Transverse colon (tissue), 4 donors: ENCODE results near the gene ZBTB45.

Source experiments
- EP300 ChIP-seq: sonication (generic); formaldehyde crosslinking; IDR thresholded peaks from one replicate; pipeline ENCODE4 v1.6.1; 2017; ENCODE audit warnings: antibody characterized with exemption, low read depth
- POLR2A ChIP-seq: fragments of 450-650 bp; IDR thresholded peaks from one replicate; pipeline ENCODE4 v1.6.1; 2016; ENCODE audit warnings: antibody characterized with exemption, mild to moderate bottlenecking, moderate library complexity
- POLR2AphosphoS5 ChIP-seq, 3 donors: sonication (generic); formaldehyde crosslinking; IDR thresholded peaks; one replicate each; pipeline ENCODE4 v1.6.1; 2016; ENCODE audit warnings: antibody characterized with exemption in 3 of 3
- TF ChIP-seq, protein P1 (sequence below), 5 experiments: fragments of 200-600 bp in 3 of 5; fragments of 450-650 bp in 2 of 5; sonication (generic) in 3 of 5; IDR thresholded peaks; 1 replicate in 2 of 5; 2 replicates in 3 of 5; pipeline ENCODE4 v1.5.1; 2016 to 2017; ENCODE audit warnings: antibody characterized with exemption in 5 of 5, inconsistent platforms in 3 of 5, mild to moderate bottlenecking in 2 of 5, moderate library complexity in 1 of 5

DNA sequence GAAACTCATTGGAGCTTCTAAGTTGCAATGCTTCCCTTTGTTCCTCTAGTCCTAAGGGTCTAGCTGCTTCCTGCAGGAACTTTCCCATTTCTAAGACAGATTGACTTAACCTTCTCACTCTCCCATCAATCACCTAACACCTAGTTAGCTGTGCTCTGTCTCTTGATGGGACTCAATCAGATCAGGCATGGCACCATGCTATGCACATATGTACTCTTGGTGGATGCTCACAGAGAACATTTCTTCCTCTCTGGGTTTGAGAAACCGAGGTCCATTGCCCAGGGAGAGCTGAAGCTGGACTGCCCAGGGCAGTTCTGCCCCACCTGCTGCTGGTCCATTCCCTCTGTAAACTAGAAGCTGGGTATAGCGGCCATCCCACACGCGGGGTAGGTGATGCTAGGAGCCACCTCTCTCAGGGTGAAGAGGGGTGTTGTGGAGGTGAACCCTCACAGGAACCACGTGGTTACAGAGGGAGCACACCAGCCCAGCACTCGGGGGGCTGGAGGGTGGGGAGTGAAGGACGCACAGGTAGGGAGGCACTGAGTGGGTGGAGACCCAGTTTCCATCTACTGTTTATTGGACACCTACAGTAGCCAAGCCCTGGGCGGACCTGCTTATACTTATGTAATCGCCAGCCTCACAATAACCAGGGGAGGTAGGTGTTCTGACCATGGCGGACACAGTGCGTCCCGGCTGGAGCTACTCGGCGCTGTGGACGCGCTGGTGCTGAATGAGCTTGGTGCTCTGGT lies 41.9 kb upstream of the ZBTB45 start:
- TF ChIP-seq, protein P1, sequence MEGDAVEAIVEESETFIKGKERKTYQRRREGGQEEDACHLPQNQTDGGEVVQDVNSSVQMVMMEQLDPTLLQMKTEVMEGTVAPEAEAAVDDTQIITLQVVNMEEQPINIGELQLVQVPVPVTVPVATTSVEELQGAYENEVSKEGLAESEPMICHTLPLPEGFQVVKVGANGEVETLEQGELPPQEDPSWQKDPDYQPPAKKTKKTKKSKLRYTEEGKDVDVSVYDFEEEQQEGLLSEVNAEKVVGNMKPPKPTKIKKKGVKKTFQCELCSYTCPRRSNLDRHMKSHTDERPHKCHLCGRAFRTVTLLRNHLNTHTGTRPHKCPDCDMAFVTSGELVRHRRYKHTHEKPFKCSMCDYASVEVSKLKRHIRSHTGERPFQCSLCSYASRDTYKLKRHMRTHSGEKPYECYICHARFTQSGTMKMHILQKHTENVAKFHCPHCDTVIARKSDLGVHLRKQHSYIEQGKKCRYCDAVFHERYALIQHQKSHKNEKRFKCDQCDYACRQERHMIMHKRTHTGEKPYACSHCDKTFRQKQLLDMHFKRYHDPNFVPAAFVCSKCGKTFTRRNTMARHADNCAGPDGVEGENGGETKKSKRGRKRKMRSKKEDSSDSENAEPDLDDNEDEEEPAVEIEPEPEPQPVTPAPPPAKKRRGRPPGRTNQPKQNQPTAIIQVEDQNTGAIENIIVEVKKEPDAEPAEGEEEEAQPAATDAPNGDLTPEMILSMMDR (IDR thresholded peaks at IDR 0.05) = no peak
- TF ChIP-seq POLR2A (no peak), POLR2AphosphoS5 (IDR thresholded peaks at IDR 0.05) (no peak), EP300 (no peak)
